ENCODE data around the gene APAF1. TPM values are rescaled to one million over a fixed set of nuclear protein-coding genes. Genes with fewer than 3 reads are reported as not detected.

The APAF1 gene
- total and polyA plus RNA-seq, 2 donors (not counting 1 experiment from before 2014, with no cell fraction given): 9.1 to 36.9 TPM

DNA sequence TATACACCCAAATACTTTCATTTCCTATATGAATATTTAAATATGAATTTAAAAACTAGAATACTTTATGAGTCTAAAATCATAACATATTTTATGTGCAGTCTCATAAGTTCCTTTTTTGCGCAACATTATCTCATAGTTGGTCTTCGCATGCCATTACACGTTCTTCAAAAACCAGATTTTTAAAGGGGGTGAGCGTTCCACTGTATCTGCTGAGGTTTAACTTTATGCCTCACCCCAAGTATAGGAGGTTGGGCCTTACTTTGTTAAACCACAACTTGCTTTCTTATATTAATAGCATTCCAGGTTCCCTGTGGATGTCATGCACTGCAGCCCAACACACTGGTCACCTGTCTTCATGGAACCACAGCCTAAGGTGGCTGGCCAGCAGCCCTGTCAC lies 118.6 kb downstream of the APAF1 start:
- Mint-ChIP-seq H3K27ac (no peak overlapping the region), H3K4me3 (no peak overlapping the region), H3K4me1 (no peaks in the 10 kb centered on the region), H3K9me3 (ENCODE audit: insufficient read depth) (no peaks in the 10 kb centered on the region), H3K27me3 (peaks cover 9% of the 10 kb centered on the region)
- Histone ChIP-seq H3K4me1 (ENCODE audit: control insufficient read depth in 2 of 2, insufficient read depth in 2 of 2, low read length in 2 of 2) (no peaks in the 10 kb centered on the region), H3K4me3 (ENCODE audit: control extremely low read depth in 1 of 5, extremely low read depth in 1 of 5, insufficient read depth in 1 of 5, low read depth in 2 of 5, low read length in 4 of 5) (no peak overlapping the region), H3K36me3 (replicated peaks in 1 of 2; ENCODE audit: control extremely low read depth in 1 of 2, control insufficient read depth in 1 of 2, extremely low read depth in 1 of 2, insufficient read depth in 2 of 2, low read length in 1 of 2) (no peaks in the 10 kb centered on the region), H3K79me2 (ENCODE audit: control insufficient read depth, insufficient read depth, low read length) (no peaks in the 10 kb centered on the region), H4K20me1 (ENCODE audit: control insufficient read depth, insufficient read depth, low read length, poor library complexity, severe bottlenecking) (no peaks in the 10 kb centered on the region), H3K9me3 (ENCODE audit: control extremely low read depth in 1 of 3, control insufficient read depth in 2 of 3, insufficient read depth in 1 of 3, low read length in 2 of 3) (no peaks in the 10 kb centered on the region), H3K9ac (ENCODE audit: low read length) (no peak overlapping the region), H2AFZ (ENCODE audit: insufficient read depth, low read depth, low read length, poor library complexity, severe bottlenecking) (no peak overlapping the region), H3K27ac (ENCODE audit: low read length in 2 of 2) (no peak overlapping the region), H3K4me2 (replicated peaks; ENCODE audit: low read depth, low read length, poor library complexity, severe bottlenecking) (no peak overlapping the region), H3K27me3 (replicated peaks in 1 of 4; ENCODE audit: control extremely low read depth in 1 of 4, control insufficient read depth in 3 of 4, insufficient read depth in 4 of 4, low read length in 3 of 4) (peaks cover 0 to 3% (median 0%) of the 10 kb centered on the region in 4 experiments)
- no peak for ATAC-seq (ENCODE audit: low read depth)
- DNase-seq: no peak
- ChIA-PET CTCF (no interaction called here), POLR2A (no interaction called here)
- no CpG with 5 or more reads among the region's 4 CpGs for WGBS (ENCODE audit: insufficient coverage)
- intact Hi-C loops (cut with micrococcal nuclease): no loop called here
- TF ChIP-seq EZH2 (IDR thresholded peaks at IDR 0.05; ENCODE audit: borderline replicate concordance, insufficient read depth, low read depth, low read length, poor library complexity, severe bottlenecking): no peak
- TF ChIP-seq, protein P1, sequence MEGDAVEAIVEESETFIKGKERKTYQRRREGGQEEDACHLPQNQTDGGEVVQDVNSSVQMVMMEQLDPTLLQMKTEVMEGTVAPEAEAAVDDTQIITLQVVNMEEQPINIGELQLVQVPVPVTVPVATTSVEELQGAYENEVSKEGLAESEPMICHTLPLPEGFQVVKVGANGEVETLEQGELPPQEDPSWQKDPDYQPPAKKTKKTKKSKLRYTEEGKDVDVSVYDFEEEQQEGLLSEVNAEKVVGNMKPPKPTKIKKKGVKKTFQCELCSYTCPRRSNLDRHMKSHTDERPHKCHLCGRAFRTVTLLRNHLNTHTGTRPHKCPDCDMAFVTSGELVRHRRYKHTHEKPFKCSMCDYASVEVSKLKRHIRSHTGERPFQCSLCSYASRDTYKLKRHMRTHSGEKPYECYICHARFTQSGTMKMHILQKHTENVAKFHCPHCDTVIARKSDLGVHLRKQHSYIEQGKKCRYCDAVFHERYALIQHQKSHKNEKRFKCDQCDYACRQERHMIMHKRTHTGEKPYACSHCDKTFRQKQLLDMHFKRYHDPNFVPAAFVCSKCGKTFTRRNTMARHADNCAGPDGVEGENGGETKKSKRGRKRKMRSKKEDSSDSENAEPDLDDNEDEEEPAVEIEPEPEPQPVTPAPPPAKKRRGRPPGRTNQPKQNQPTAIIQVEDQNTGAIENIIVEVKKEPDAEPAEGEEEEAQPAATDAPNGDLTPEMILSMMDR (IDR thresholded peaks at IDR 0.05): no peak

DNA sequence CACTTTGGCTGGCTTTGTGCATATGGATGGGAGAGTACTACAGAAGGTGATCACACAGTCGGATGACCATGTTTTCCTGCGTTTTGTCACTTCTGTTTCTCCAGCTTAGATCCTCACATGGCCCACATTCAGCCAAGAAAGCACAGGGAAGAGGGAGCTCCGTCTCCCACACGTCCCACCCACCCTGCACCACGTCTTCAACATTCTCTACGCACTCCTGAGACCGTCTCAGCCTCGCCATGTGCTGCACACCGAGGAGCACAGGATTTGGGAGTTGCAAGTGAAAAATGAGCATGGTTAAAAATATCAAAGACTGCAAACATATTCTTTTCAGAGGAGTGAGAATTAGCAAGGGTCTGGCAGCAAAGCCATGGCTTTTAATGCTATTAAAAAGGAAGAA lies 122.2 kb downstream of the APAF1 start:
- ChIA-PET CTCF (no interaction called here), POLR2A (no interaction called here)
- Mint-ChIP-seq H3K4me3 (no peak overlapping the region), H3K27me3 (peaks cover 6% of the 10 kb centered on the region), H3K9me3 (ENCODE audit: insufficient read depth) (no peaks in the 10 kb centered on the region), H3K27ac (no peak overlapping the region), H3K4me1 (no peaks in the 10 kb centered on the region)
- H3K9me3 ChIP-seq (ENCODE audit: control extremely low read depth in 1 of 3, control insufficient read depth in 2 of 3, insufficient read depth in 1 of 3, low read length in 2 of 3): no peaks in the 10 kb centered on the region
- H3K9ac ChIP-seq (ENCODE audit: low read length): no peak overlapping the region
- no peaks in the 10 kb centered on the region for H4K20me1 ChIP-seq (ENCODE audit: control insufficient read depth, insufficient read depth, low read length, poor library complexity, severe bottlenecking)
- no peak overlapping the region for H2AFZ ChIP-seq (ENCODE audit: insufficient read depth, low read depth, low read length, poor library complexity, severe bottlenecking)
- H3K27me3 ChIP-seq (replicated peaks in 1 of 4; ENCODE audit: control extremely low read depth in 1 of 4, control insufficient read depth in 3 of 4, insufficient read depth in 4 of 4, low read length in 3 of 4): peaks cover 0 to 3% (median 0%) of the 10 kb centered on the region in 4 experiments
- H3K4me1 ChIP-seq (ENCODE audit: control insufficient read depth in 2 of 2, insufficient read depth in 2 of 2, low read length in 2 of 2): no peaks in the 10 kb centered on the region
- H3K79me2 ChIP-seq (ENCODE audit: control insufficient read depth, insufficient read depth, low read length): no peaks in the 10 kb centered on the region
- WGBS (ENCODE audit: insufficient coverage): 71% methylated on average over 1 of the region's 9 CpGs
- H3K4me2 ChIP-seq (replicated peaks; ENCODE audit: low read depth, low read length, poor library complexity, severe bottlenecking): no peak overlapping the region
- H3K36me3 ChIP-seq (replicated peaks in 1 of 2; ENCODE audit: control extremely low read depth in 1 of 2, control insufficient read depth in 1 of 2, extremely low read depth in 1 of 2, insufficient read depth in 2 of 2, low read length in 1 of 2): no peaks in the 10 kb centered on the region
- H3K4me3 ChIP-seq (ENCODE audit: control extremely low read depth in 1 of 5, extremely low read depth in 1 of 5, insufficient read depth in 1 of 5, low read depth in 2 of 5, low read length in 4 of 5): no peak overlapping the region
- intact Hi-C loops (cut with micrococcal nuclease): no loop called here
- DNase-seq: no peak
- no peak overlapping the region for H3K27ac ChIP-seq (ENCODE audit: low read length in 2 of 2)
- ATAC-seq (ENCODE audit: low read depth): no peak
- no peak for TF ChIP-seq EZH2 (IDR thresholded peaks at IDR 0.05; ENCODE audit: borderline replicate concordance, insufficient read depth, low read depth, low read length, poor library complexity, severe bottlenecking)
- TF ChIP-seq, protein P1 (IDR thresholded peaks at IDR 0.05): no peak
